Measurements from ENCODE around the gene TECPR1. TPM values are rescaled to one million over a fixed set of nuclear protein-coding genes. Genes with fewer than 3 reads are reported as not detected.

The TECPR1 gene
- total RNA-seq, 2 experiments from 2014 or later, result 23.2 to 36.4 TPM

DNA sequence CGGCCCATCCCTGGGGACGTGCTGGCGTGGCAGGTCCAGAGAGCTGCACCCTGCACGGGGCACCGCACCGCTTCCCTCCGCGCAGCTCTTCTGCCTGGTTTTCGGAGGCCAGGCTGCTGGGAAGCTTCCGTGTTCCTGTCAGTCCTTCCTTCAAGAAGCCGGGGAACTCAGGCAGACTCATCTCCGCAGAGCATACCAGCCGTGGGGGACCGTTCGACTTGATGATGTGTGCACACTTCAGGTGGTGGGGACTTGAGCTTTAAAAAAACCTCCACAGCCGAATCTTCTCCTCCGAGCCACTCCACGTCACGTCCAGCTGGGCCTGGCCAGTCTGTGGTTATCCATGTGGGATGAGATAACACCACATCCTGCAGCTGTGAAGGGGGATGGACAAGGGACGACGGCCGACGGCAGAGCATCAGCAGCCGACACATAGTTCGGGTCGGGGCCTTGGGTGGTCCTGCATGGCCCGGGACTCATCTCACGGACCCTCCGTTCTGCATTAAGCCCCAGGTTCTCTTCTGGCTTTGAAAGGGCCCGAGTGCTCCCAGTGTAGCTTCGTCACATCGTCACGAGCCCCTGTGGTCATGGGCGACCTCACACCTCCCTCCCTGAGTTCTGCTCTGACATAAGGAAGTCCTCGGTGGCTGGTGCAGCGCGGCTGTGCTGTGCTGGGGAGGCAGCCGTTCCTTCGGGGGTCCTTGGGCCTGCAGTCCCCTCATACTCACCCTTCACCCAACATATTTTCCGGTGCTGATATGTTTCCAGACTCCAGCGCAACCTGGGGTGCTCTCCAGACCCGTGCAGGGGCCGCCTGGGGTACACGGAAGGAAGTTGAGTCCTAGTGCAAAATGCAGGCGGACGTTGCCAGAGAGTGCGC lies 45.3 kb downstream of the TECPR1 start:
- Histone ChIP-seq H3K27ac (ENCODE audit: low read depth, low read length, poor library complexity, severe bottlenecking) (no peak overlapping the region), H4K20me1 (ENCODE audit: insufficient read depth, low read length) (peaks cover 12% of the 10 kb centered on the region; the same call in 1 of the 2 replicates), H3K9me3 (ENCODE audit: low read length) (no peaks in the 10 kb centered on the region), H3K9me2 (ENCODE audit: insufficient read depth, low read length) (no peaks in the 10 kb centered on the region), H3K36me3 (ENCODE audit: insufficient read depth, low read length) (peaks cover 24% of the 10 kb centered on the region), H3K4me3 (ENCODE audit: low read depth, low read length, poor library complexity, severe bottlenecking) (no peak overlapping the region), H3K4me2 (ENCODE audit: low read length) (no peak overlapping the region), H2AFZ (ENCODE audit: low read length) (no peak overlapping the region), H3K79me2 (ENCODE audit: insufficient read depth, low read depth, low read length) (peaks cover 9% of the 10 kb centered on the region; the same call in 1 of the 2 replicates), H3K4me1 (ENCODE audit: insufficient read depth, low read length, poor library complexity, severe bottlenecking) (peaks cover 33% of the 10 kb centered on the region)
- CTCF ChIA-PET (ENCODE audit: unreplicated experiment), result no interaction called here
- TF ChIP-seq, protein P1, sequence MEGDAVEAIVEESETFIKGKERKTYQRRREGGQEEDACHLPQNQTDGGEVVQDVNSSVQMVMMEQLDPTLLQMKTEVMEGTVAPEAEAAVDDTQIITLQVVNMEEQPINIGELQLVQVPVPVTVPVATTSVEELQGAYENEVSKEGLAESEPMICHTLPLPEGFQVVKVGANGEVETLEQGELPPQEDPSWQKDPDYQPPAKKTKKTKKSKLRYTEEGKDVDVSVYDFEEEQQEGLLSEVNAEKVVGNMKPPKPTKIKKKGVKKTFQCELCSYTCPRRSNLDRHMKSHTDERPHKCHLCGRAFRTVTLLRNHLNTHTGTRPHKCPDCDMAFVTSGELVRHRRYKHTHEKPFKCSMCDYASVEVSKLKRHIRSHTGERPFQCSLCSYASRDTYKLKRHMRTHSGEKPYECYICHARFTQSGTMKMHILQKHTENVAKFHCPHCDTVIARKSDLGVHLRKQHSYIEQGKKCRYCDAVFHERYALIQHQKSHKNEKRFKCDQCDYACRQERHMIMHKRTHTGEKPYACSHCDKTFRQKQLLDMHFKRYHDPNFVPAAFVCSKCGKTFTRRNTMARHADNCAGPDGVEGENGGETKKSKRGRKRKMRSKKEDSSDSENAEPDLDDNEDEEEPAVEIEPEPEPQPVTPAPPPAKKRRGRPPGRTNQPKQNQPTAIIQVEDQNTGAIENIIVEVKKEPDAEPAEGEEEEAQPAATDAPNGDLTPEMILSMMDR (conservative IDR thresholded peaks at IDR 0.05; ENCODE audit: low read length), result no peak
- no peak for TF ChIP-seq EZH2phosphoT487 (IDR thresholded peaks at IDR 0.05; ENCODE audit: borderline replicate concordance, low read depth, low read length)
- BruUV-seq (replicated peaks), result no TSS peak
- POLR2A ChIA-PET, result interaction anchor here (1.4 kb wide), 1 partner anchor 44 kb away, joined by 4 read pairs; no protein-coding TSS in a partner anchor
- DNase-seq (ENCODE audit: low spot score), result no peak
- intact Hi-C loops (cut with micrococcal nuclease; ENCODE audit: unreplicated experiment), result no loop called here

DNA sequence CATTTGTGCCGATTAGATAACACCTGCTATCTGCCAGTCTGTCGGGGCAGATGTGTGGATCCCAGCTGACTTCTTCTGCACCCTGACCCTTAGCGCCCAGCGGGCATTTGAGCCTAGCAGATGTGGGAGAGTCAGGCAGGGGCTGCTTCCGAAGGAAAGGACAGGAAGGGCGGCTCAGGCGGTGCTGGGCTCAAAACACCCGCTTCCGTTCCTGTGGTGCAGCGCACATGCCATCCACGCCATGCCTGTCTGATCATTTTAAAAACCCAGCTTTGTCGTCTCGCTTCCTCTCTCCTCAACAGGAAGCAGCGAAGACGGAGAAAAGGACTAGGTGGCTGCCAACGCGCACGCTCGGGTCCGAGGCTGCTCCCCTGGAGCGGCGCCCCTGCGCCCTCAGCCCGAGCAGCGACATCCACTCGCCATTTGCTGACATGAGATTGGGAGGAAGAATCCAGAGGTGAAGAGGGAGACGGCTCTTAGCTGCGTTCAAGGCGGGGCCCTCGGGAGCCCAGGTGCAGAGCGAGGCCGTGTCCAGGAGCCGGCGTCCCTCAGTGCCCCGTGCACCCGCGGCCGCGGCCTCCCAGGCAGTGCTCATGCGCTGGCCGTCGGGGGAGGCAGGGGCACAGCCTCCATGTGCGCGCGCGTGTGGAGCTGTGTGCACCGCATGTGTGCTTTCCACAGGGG lies 46.7 kb downstream of the TECPR1 start:
- intact Hi-C loops (cut with micrococcal nuclease; ENCODE audit: unreplicated experiment), result no loop called here
- Histone ChIP-seq H3K27ac (ENCODE audit: low read depth, low read length, poor library complexity, severe bottlenecking) (no peak overlapping the region), H4K20me1 (ENCODE audit: insufficient read depth, low read length) (peaks cover 20% of the 10 kb centered on the region), H3K9me2 (ENCODE audit: insufficient read depth, low read length) (no peaks in the 10 kb centered on the region), H3K79me2 (ENCODE audit: insufficient read depth, low read depth, low read length) (peaks cover 18% of the 10 kb centered on the region; the same call in 1 of the 2 replicates), H3K4me3 (ENCODE audit: low read depth, low read length, poor library complexity, severe bottlenecking) (no peak overlapping the region), H2AFZ (ENCODE audit: low read length) (no peak overlapping the region), H3K36me3 (ENCODE audit: insufficient read depth, low read length) (peaks cover 24% of the 10 kb centered on the region), H3K4me2 (ENCODE audit: low read length) (no peak overlapping the region), H3K4me1 (ENCODE audit: insufficient read depth, low read length, poor library complexity, severe bottlenecking) (peaks cover 42% of the 10 kb centered on the region), H3K9me3 (ENCODE audit: low read length) (no peaks in the 10 kb centered on the region)
- BruUV-seq (replicated peaks), result no TSS peak
- POLR2A ChIA-PET, result interaction anchor here (1.4 kb wide), 1 partner anchor 46 kb away, joined by 4 read pairs; no protein-coding TSS in a partner anchor
- CTCF ChIA-PET (ENCODE audit: unreplicated experiment), result no interaction called here
- TF ChIP-seq, protein P1 (conservative IDR thresholded peaks at IDR 0.05; ENCODE audit: low read length), result no peak
- TF ChIP-seq EZH2phosphoT487 (IDR thresholded peaks at IDR 0.05; ENCODE audit: borderline replicate concordance, low read depth, low read length), result no peak
- no peak for DNase-seq (ENCODE audit: low spot score)
